Stimulated activated CD8-positive, alpha-beta memory T cell treated with anti-CD3 and anti-CD28 coated beads, Interleukin-12 subunit alpha, Interleukin-12 subunit beta, amount 100 ng/mL, for 1 hour (primary cell): Measurements from ENCODE around the gene LMBR1L.

Source experiments
- DNase-seq: peaks from one replicate; pipeline ENCODE4 v3.0.0-alpha.2; 2020; ENCODE audit warnings: low read depth

LMBR1L gene

DNA sequence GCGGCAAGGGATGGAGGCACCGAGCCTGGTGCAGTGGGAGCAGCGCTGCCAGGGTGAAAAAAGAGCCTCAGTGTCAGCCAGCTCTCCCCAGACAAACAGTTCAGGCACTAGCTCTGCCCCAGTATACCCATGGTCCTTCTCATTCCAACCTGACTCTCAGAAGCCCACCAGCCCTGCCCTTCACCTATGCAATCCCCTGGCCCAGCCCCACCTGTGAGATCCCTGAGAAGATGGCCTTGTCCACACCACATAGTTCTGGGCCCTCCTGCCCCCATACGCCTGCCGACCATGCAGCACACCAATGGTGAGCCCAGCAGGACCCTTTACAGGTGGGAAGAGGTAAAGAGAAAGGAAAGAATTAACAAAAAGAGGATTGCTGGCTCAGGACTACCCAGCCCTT, 56.6 kb downstream of the LMBR1L start:
- no peak for DNase-seq

DNA sequence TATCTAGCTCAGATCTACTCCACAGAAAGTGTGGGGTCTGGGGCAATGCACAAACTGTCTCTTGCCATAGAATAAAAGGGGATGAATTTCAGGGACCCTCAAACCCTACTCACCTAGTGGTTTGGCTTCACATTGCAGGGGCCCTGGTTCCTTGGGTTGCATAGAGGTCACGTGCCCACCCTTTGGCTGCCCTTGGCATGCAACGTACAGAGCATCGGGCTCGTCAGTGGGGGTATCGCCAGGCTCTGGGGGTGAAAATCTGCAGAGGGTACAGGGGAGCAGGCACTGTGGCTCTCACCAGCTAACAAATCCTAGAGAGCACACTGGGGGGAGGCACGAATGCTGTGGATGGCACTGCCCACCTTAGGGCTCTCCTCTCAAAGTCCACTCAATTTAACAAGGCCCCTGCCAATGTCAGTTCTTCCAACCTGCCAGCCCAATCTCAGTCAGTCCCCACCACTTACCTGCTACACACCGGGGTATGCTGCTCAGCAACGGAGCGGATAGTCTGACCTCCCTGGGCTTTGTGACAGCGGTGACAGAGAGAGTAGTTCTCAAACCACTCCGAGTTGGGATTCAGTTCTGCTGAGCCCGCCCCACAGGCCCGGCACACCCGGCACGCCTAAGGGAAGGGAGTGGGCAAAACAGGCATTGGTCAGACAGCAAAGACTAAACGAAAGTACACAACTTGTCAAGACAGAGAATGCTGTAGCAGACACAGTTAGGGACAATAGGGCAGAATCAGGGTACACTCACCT, 58.0 kb downstream of the LMBR1L start:
- no peak for DNase-seq

GRCh38 chr12:49051777-49052438, 58.7 kb downstream of the LMBR1L start:
- DNase-seq, result no peak

DNA sequence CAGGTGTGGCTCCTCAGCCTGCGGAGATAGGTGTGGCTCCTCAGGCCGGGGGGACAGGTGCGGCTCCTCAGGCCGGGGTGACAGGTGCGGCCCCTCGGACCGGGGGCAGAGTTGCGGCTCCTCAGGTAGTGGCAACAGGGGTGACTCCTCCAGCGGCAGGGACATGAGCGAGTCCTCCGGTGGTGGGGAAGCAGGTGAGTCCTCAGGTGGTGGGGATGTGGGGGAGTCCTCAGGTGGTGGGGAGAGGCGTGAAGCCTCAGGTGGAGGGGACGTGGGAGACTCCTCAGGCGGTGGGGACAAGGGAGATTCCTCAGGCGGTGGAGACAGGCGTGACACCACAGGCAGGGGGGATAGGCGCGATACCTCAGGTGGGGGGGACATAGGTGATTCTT, 59.3 kb downstream of the LMBR1L start:
- DNase-seq, result no peak

DNA sequence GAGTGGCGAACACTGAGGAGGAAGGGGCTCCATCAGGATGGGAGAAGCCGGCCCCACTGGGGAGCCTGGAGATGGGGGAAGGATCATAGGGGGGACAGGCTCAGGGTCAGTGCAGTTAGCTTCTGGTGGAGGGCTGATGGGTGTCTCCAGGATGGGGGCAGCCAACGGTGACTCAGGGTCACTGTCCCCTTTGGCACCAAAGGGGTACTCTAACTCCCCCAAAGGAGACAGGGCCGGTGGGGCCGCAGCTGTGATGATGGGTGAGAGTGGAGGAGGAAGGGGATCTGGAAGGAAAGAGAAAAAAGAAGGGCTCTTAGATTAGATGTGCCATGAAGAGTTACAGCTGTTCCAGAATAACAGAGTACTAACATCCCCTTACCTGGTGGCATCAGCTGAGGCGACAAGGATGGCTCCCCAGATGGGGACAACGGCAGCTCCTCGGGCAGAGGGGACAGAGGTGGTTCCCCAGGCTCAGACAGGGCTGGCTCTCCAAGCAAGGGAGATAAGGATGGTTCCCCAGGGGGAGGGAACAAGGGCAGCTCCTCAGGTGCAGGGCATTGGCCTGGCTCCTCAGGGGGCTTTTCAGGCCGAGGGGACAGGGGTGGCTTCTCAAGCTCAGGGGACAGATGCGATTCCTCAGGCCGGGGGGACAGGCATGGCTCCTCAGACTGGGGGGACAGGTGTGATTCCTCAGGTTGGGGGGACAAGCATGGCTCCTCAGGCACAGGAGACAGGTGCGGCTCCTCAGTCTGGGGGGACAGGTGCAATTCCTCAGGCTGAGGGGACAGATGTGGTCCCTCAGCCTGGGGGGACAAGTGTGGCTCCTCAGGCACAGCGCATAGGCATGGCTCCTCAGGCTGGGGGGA, 59.9 kb downstream of the LMBR1L start:
- no peak for DNase-seq

DNA sequence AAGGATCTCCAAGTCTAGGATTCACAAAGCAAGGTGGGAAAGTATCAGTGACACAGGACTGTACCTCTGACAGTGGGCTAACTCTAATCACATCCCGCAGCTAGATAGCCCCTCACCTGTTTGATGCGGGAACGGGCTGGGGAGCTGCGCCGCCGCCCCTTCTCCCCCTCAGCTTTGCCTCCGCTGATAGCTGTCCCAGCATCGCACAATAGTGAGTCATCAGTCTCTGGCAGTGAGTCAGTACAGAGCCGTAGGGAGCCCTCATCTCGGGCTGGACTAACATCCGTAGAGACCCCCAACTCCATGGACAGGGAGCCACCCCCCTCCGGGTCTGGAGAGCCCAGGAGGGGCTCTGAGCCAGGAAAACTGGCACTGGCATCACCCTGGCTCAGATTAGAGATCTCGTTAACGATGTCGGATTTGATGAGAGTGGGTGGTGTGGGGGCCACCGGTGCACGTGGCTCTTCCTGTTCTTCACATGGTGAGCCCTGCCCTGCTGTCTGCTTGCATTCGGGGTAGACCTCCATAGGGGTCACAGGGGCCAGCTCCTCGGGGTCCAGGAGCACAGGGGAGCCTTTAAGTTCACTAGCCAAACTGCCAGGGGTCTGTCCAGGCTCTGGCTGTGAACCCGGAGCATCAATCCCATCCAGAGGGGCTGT, 61.0 kb downstream of the LMBR1L start:
- no peak for DNase-seq

DNA sequence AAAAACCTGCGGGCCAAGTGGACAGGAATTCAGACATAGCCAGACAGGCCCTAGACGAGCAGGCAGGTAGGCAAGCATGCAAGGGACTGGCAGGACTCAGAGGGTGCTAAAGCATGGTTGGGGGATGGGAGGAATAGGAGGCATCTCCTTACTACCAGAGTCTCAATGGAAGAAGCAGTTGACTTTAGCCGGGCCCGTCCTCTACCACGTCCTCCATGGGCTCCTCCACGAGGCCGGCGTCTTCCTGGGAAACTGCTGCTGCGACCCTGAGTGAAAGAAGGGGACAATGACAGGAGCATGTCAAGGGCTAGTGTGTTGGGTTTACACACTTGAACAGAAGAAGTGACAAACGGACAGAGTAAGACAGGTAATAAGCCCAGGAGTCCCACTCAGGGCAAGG, 61.7 kb downstream of the LMBR1L start:
- no peak for DNase-seq
